H1 (cell line): ENCODE results near the gene PKNOX1. TPM values are rescaled to one million over a fixed set of nuclear protein-coding genes. Genes with fewer than 3 reads are reported as not detected.
A peak's percentile ranks its signal among the peaks of the same experiment; 100 is the strongest.

Experiments used
- CTCF ChIA-PET: fragments of 300-600 bp; sonication (Branson Sonifier 250); formaldehyde crosslinking; loops from one replicate; lab custom pipeline; 2021; ENCODE audit not compliant: partially characterized antibody; lab: Charles Lee
- POLR2A ChIA-PET: fragments of 300-600 bp; sonication (Branson Sonifier 250); formaldehyde crosslinking; loops from one replicate; lab custom pipeline; 2021; ENCODE audit warnings: inconsistent platforms; ENCODE audit not compliant: partially characterized antibody; lab: Charles Lee
- DNase-seq, 2 experiments: peaks; one replicate each; pipeline versions ENCODE4 v3.0.0 to v3.0.0-alpha.2; 2010 to 2022; ENCODE audit warnings: low spot score in 2 of 2, low read depth in 1 of 2, mixed read lengths in 1 of 2
- FAIRE-seq: peaks from 2 replicates; lab custom pipeline; 2011; peaks lifted over from hg19 to GRCh38; lab: Jason Lieb, UNC
- H2AFZ ChIP-seq: 2 replicates; pipeline ENCODE4 v1.8.1; 2012; ENCODE audit warnings: low read length, inconsistent platforms
- H2AK5ac ChIP-seq: 2 replicates; pipeline ENCODE4 v1.6.1; 2013; ENCODE audit warnings: low read depth, low read length
- H2BK120ac ChIP-seq: replicated peaks from 2 replicates; pipeline ENCODE3; 2013; ENCODE audit warnings: low read depth, low read length, inconsistent platforms
- H2BK12ac ChIP-seq: 2 replicates; pipeline ENCODE4 v1.6.1; 2013; ENCODE audit warnings: low read depth, low read length
- H2BK15ac ChIP-seq: 2 replicates; pipeline ENCODE4 v1.6.1; 2013; ENCODE audit warnings: low read length
- H2BK20ac ChIP-seq: 2 replicates; pipeline ENCODE4 v1.6.1; 2013; ENCODE audit warnings: low read length
- H2BK5ac ChIP-seq: 2 replicates; pipeline ENCODE4 v1.6.1; 2013; ENCODE audit warnings: low read depth, low read length
- H3K14ac ChIP-seq: 2 replicates; pipeline ENCODE4 v1.6.1; 2013; ENCODE audit warnings: inconsistent platforms; ENCODE audit not compliant: insufficient read length
- H3K18ac ChIP-seq: 2 replicates; pipeline ENCODE4 v1.6.1; 2013; ENCODE audit warnings: low read length; ENCODE audit errors: extremely low read depth
- H3K23ac ChIP-seq: 2 replicates; pipeline ENCODE4 v1.6.1; 2013; ENCODE audit warnings: inconsistent platforms; ENCODE audit not compliant: insufficient read length
- H3K23me2 ChIP-seq: 2 replicates; pipeline ENCODE4 v1.6.1; 2013; ENCODE audit warnings: low read depth, low read length
- H3K27ac ChIP-seq: 2 replicates; pipeline ENCODE4 v1.6.1; 2011; ENCODE audit warnings: low read depth, low read length, inconsistent platforms
- H3K27me3 ChIP-seq, 4 experiments: replicated peaks in 1 of 4; 1 replicate in 1 of 4; 2 replicates in 3 of 4; pipeline versions ENCODE4 v1.6.1 to v1.8.1; 2011 to 2013; ENCODE audit warnings: low read length in 3 of 4, mild to moderate bottlenecking in 3 of 4, inconsistent platforms in 2 of 4, mixed read lengths in 2 of 4, moderate library complexity in 1 of 4; ENCODE audit not compliant: control insufficient read depth in 3 of 4, insufficient read depth in 3 of 4; ENCODE audit errors: extremely low read depth in 1 of 4
- H3K36me3 ChIP-seq, 4 experiments: 2 replicates each; pipeline versions ENCODE4 v1.6.1 to v1.8.1; 2011 to 2013; ENCODE audit warnings: mild to moderate bottlenecking in 4 of 4, low read length in 3 of 4, moderate library complexity in 2 of 4, control low read depth in 1 of 4, inconsistent platforms in 1 of 4; ENCODE audit not compliant: insufficient read depth in 4 of 4, control insufficient read depth in 2 of 4
- H3K4ac ChIP-seq: replicated peaks from 2 replicates; pipeline ENCODE3; 2013; ENCODE audit warnings: low read length, low read depth, mixed read lengths, inconsistent platforms; ENCODE audit not compliant: insufficient read length
- H3K4me1 ChIP-seq, 4 experiments: replicated peaks in 1 of 4; 1 replicate in 1 of 4; 2 replicates in 3 of 4; pipeline versions ENCODE4 v1.6.1 to v1.8.1; 2011 to 2013; ENCODE audit warnings: low read length in 3 of 4, inconsistent platforms in 2 of 4, mixed read lengths in 1 of 4; ENCODE audit not compliant: insufficient read depth in 4 of 4, control insufficient read depth in 3 of 4
- H3K4me2 ChIP-seq, 2 experiments: 2 replicates each; pipeline versions ENCODE4 v1.6.1 to v1.8.1; 2011 to 2013; ENCODE audit warnings: low read depth in 2 of 2, low read length in 2 of 2, control low read depth in 1 of 2, inconsistent platforms in 1 of 2, mild to moderate bottlenecking in 1 of 2; ENCODE audit not compliant: insufficient read depth in 1 of 2
- H3K4me3 ChIP-seq, 4 experiments: fragments of 200-600, 300-600 bp in 1 of 4; sonication (generic), shearing (Covaris generic), sonication (Bioruptor Twin) in 1 of 4; 2 replicates each; pipeline versions ENCODE4 v1.5.1 to v1.8.1; 2011 to 2016; ENCODE audit warnings: low read length in 4 of 4, low read depth in 3 of 4, control low read depth in 2 of 4, inconsistent platforms in 2 of 4, mild to moderate bottlenecking in 2 of 4, mixed read lengths in 1 of 4, moderate library complexity in 1 of 4; ENCODE audit not compliant: insufficient read depth in 2 of 4; ENCODE audit errors: extremely low read depth in 1 of 4
- H3K56ac ChIP-seq: replicated peaks from 2 replicates; pipeline ENCODE3; 2013; ENCODE audit warnings: low read depth, mild to moderate bottlenecking, mixed read lengths, low read length, inconsistent platforms; ENCODE audit not compliant: insufficient read length
- H3K79me1 ChIP-seq: 2 replicates; pipeline ENCODE4 v1.6.1; 2013; ENCODE audit warnings: low read depth, low read length, control low read depth
- H3K79me2 ChIP-seq, 2 experiments: 2 replicates each; pipeline versions ENCODE4 v1.6.1 to v1.8.1; 2012 to 2013; ENCODE audit warnings: low read length in 2 of 2, mild to moderate bottlenecking in 2 of 2, inconsistent platforms in 1 of 2; ENCODE audit not compliant: insufficient read depth in 2 of 2, control insufficient read depth in 1 of 2
- H3K9ac ChIP-seq, 4 experiments: replicated peaks in 1 of 4; 1 replicate in 1 of 4; 2 replicates in 3 of 4; pipeline versions ENCODE4 v1.6.1 to v1.8.1; 2011 to 2013; ENCODE audit warnings: low read depth in 3 of 4, low read length in 3 of 4, control low read depth in 2 of 4, mild to moderate bottlenecking in 2 of 4, moderate library complexity in 2 of 4, inconsistent platforms in 1 of 4; ENCODE audit errors: extremely low read depth in 1 of 4
- H3K9me3 ChIP-seq, 2 experiments: 2 replicates each; pipeline versions ENCODE4 v1.6.1 to v1.8.1; 2012 to 2013; ENCODE audit warnings: mild to moderate bottlenecking in 2 of 2, moderate library complexity in 2 of 2, control low read depth in 1 of 2, inconsistent platforms in 1 of 2, low read depth in 1 of 2, low read length in 1 of 2, mixed read lengths in 1 of 2; ENCODE audit not compliant: insufficient read depth in 2 of 2
- H4K20me1 ChIP-seq, 2 experiments: replicated peaks in 1 of 2; 2 replicates each; pipeline versions ENCODE3 to v1.8.1; 2011 to 2013; ENCODE audit warnings: inconsistent platforms in 2 of 2, low read length in 2 of 2, mild to moderate bottlenecking in 1 of 2; ENCODE audit not compliant: insufficient read depth in 2 of 2, control insufficient read depth in 1 of 2
- H4K5ac ChIP-seq: 2 replicates; pipeline ENCODE4 v1.6.1; 2013; ENCODE audit warnings: low read length, low read depth, mixed read lengths, inconsistent platforms; ENCODE audit not compliant: insufficient read length
- H4K8ac ChIP-seq: 2 replicates; pipeline ENCODE4 v1.8.0; 2013; ENCODE audit warnings: mild to moderate bottlenecking, moderate library complexity, low read length, inconsistent platforms; ENCODE audit not compliant: insufficient read depth; ENCODE audit errors: extremely low read depth
- H4K91ac ChIP-seq: replicated peaks from 2 replicates; pipeline ENCODE3; 2013; ENCODE audit warnings: low read length, mixed read lengths, inconsistent platforms; ENCODE audit not compliant: insufficient read length
- BACH1 ChIP-seq: IDR thresholded peaks from 2 replicates; pipeline ENCODE4 v1.6.1; 2012; ENCODE audit warnings: low read length, improper control_type of control experiment
- BCL11A ChIP-seq, 2 experiments: IDR thresholded peaks; one replicate each; pipeline ENCODE4 v1.6.1; 2011; ENCODE audit warnings: low read depth in 2 of 2, low read length in 2 of 2, mild to moderate bottlenecking in 2 of 2
- CEBPB ChIP-seq: IDR thresholded peaks from 2 replicates; pipeline ENCODE4 v1.6.1; 2012; ENCODE audit warnings: low read depth, low read length
- JUN ChIP-seq: IDR thresholded peaks from 2 replicates; pipeline ENCODE4 v1.6.1; 2011; ENCODE audit warnings: low read depth, mild to moderate bottlenecking, improper control_type of control experiment, low read length
- NRF1 ChIP-seq: IDR thresholded peaks from 2 replicates; pipeline ENCODE4 v1.6.1; 2011; ENCODE audit warnings: mild to moderate bottlenecking, low read depth, low read length, improper control_type of control experiment
- RAD21 ChIP-seq, 2 experiments: IDR thresholded peaks in 1 of 2; conservative IDR thresholded peaks in 1 of 2; 2 replicates each; pipeline ENCODE4 v1.6.1; 2011; ENCODE audit warnings: low read depth in 2 of 2, low read length in 2 of 2, improper control_type of control experiment in 1 of 2, inconsistent platforms in 1 of 2, mild to moderate bottlenecking in 1 of 2, moderate library complexity in 1 of 2
- RNF2 ChIP-seq: fragments of 200-900, 300-1000 bp; sonication (generic); IDR thresholded peaks from 2 replicates; pipeline ENCODE4 v1.7.1; 2016; ENCODE audit warnings: borderline replicate concordance, low read depth, mild to moderate bottlenecking, antibody characterized with exemption, low read length; ENCODE audit not compliant: poor library complexity, severe bottlenecking; ENCODE audit errors: missing control alignments
- SP2 ChIP-seq: IDR thresholded peaks from 2 replicates; pipeline ENCODE4 v1.6.1; 2012; ENCODE audit warnings: mild to moderate bottlenecking, low read length, inconsistent platforms
- YY1 ChIP-seq: IDR thresholded peaks from 2 replicates; pipeline ENCODE4 v1.6.1; 2011; ENCODE audit warnings: low read depth, mild to moderate bottlenecking, low read length
- WGBS, 2 experiments: shearing (Covaris generic) in 1 of 2; methylation state at CpG; one replicate each; pipeline versions ENCODE4 v1.1.6 to v1.1.7; 2013 to 2015; ENCODE audit warnings: low lambda C conversion rate in 2 of 2, mixed read lengths in 2 of 2, inconsistent platforms in 1 of 2, low coverage in 1 of 2, missing lambda C conversion rate in 1 of 2; ENCODE audit not compliant: insufficient replicate concordance in 2 of 2, insufficient coverage in 1 of 2, insufficient read length in 1 of 2; ENCODE audit errors: extremely low coverage in 1 of 2, missing lambda C conversion rate in 1 of 2; 5-methylcytosine and 5-hydroxymethylcytosine counted together
- polyA plus RNA-seq, 7 experiments: library from polyadenylated mRNA; depleted of rRNA in 3 of 7; stranded (reverse) in 5 of 7; unstranded in 2 of 7; fragments of >200 nt in 5 of 7; fragments of 200-250 nt in 2 of 7; gene quantifications; 1 replicate in 5 of 7; 2 replicates in 1 of 7; 4 replicates in 1 of 7; pipeline versions ENCODE4 v1.2.1 to v1.2.3, GENCODE V29; 2011 to 2013; ENCODE audit warnings: missing spikeins in 2 of 7, mixed read lengths in 2 of 7
- total RNA-seq: library from RNA; stranded (reverse); fragmentation: NEBNext Ultra II Directional; extraction: Animal tissue kit (Norgen Biotek cat#: 25700); gene quantifications from 2 replicates; pipeline ENCODE4 v1.2.1, GENCODE V29; 2021

Gene PKNOX1
- total and polyA plus RNA-seq, 2 of the 8 experiments (the other 6 are each of a cell fraction or from before 2014, with no cell fraction given), result 20.4 to 31.9 TPM

- H3K56ac ChIP-seq, result no peak overlapping the region
- no peak overlapping the region for H3K4me3 ChIP-seq
- no peak overlapping the region for H4K91ac ChIP-seq
- H3K9me3 ChIP-seq, result no peaks in the 10 kb centered on the region
- H3K4ac ChIP-seq, result no peak overlapping the region
- peak overlapping the region; percentile 72 for H2BK120ac ChIP-seq
- no peak for FAIRE-seq
- H4K8ac ChIP-seq, result no peak overlapping the region
- H2AFZ ChIP-seq, result no peak overlapping the region
- peak overlapping the region; percentile 99 for H2BK20ac ChIP-seq
- no peaks in the 10 kb centered on the region for H3K79me1 ChIP-seq
- H3K27me3 ChIP-seq, result no peaks in the 10 kb centered on the region
- peaks cover 8 to 22% (median 11%) of the 10 kb centered on the region in 4 experiments for H3K4me1 ChIP-seq
- no peaks in the 10 kb centered on the region for H3K36me3 ChIP-seq
- no peaks in the 10 kb centered on the region for H3K23me2 ChIP-seq
- H3K79me2 ChIP-seq, result no peaks in the 10 kb centered on the region
- 0 out of 2 replicates have a peak overlapping the region, but pooled peaks have one; percentile 60 for H2BK12ac ChIP-seq
- no peak overlapping the region for H3K4me2 ChIP-seq
- ChIA-PET POLR2A (interaction anchor here (2.2 kb wide), 1 partner anchor 9 kb away, joined by 12 read pairs; no protein-coding TSS in a partner anchor), CTCF (no interaction called here)
- no peak for TF ChIP-seq YY1
- TF ChIP-seq JUN, result no peak
- TF ChIP-seq BCL11A (IDR thresholded peaks at IDR 0.05; ENCODE audit: low read depth in 2 of 2, low read length in 2 of 2), result no peak
- TF ChIP-seq RNF2, result no peak
- no peak for TF ChIP-seq BACH1
- TF ChIP-seq CEBPB, result no peak
- no peak for TF ChIP-seq NRF1
- TF ChIP-seq RAD21 (IDR thresholded peaks at IDR 0.05 in 1 of 2, conservative IDR thresholded peaks at IDR 0.05 in 1 of 2; ENCODE audit: low read depth in 2 of 2, low read length in 2 of 2), result no peak
- TF ChIP-seq SP2, result no peak
- H3K18ac ChIP-seq, result no peak overlapping the region; the same call in none of the 2 replicates
- WGBS, 2 experiments, result 94% methylated on average over 6 of the region's 6 CpGs; no CpG with 5 or more reads in 1 of the 2 experiments
- H3K27ac ChIP-seq, result no peak overlapping the region; the same call in 1 of the 2 replicates
- H2BK15ac ChIP-seq, result no peak overlapping the region
- H3K23ac ChIP-seq, result no peak overlapping the region
- H4K5ac ChIP-seq, result no peak overlapping the region
- DNase-seq, result no peak
- H2AK5ac ChIP-seq, result peak overlapping the region; percentile 86; the same call in 1 of the 2 replicates
- H3K14ac ChIP-seq, result no peak overlapping the region
- 0 out of 2 replicates have a peak overlapping the region, but pooled peaks have one; percentile 49 for H2BK5ac ChIP-seq
- no peaks in the 10 kb centered on the region for H4K20me1 ChIP-seq
- no peak overlapping the region for H3K9ac ChIP-seq
Observed at GRCh38 chr21:42969193-42969600, 5.2 kb upstream of the PKNOX1 start.
